Ureter (tissue), 1 donor: ENCODE results near the gene APBA2. TPM values are rescaled to one million over a fixed set of nuclear protein-coding genes. Genes with fewer than 3 reads are reported as not detected.
"Not testable (repeated sequence)": the region's sequence is repeated elsewhere in the genome, so short reads cannot be mapped to it uniquely, and the experiment has no call there.

Source experiments
- DNase-seq: peaks from one replicate; pipeline ENCODE4 v3.0.0-alpha.2; 2020; ENCODE audit warnings: low spot score
- total RNA-seq: library from RNA; stranded (reverse); gene quantifications from one replicate; pipeline ENCODE4 v1.2.4, GENCODE V29; 2023
- donor health status: DM: yes; HTN: yes; CAD: no.

Gene APBA2
- total RNA-seq, 1 donor from 2014 or later, result 9.5 TPM

GRCh38 chr15:29086001-29086400 lies 200.2 kb downstream of the APBA2 start:
- DNase-seq, result no peak

GRCh38 chr15:29086891-29087290 lies 201.1 kb downstream of the APBA2 start:
- no peak for DNase-seq

- DNase-seq, result no peak
Observed at GRCh38 chr15:29087521-29088285, 201.9 kb downstream of the APBA2 start.

- DNase-seq, result no peak
Observed at GRCh38 chr15:29088666-29089065, 202.9 kb downstream of the APBA2 start.

GRCh38 chr15:29089731-29090616 lies 204.2 kb downstream of the APBA2 start:
- no peak for DNase-seq

GRCh38 chr15:29090617-29091466 lies 205.1 kb downstream of the APBA2 start:
- no peak for DNase-seq

- no peak for DNase-seq
Observed at GRCh38 chr15:29091666-29092065, 205.9 kb downstream of the APBA2 start.

GRCh38 chr15:29092376-29093064 lies 206.7 kb downstream of the APBA2 start:
- DNase-seq, result no peak

GRCh38 chr15:29093065-29093435 lies 207.3 kb downstream of the APBA2 start:
- no peak for DNase-seq

GRCh38 chr15:29093696-29094343 lies 208.0 kb downstream of the APBA2 start:
- no peak for DNase-seq

- no peak for DNase-seq
Observed at GRCh38 chr15:29094711-29095110, 208.9 kb downstream of the APBA2 start.

- no peak for DNase-seq
Observed at GRCh38 chr15:29095746-29096145, 210.0 kb downstream of the APBA2 start.

- no peak for DNase-seq
Observed at GRCh38 chr15:29097168-29097567, 211.4 kb downstream of the APBA2 start.

GRCh38 chr15:29097971-29098370 lies 212.2 kb downstream of the APBA2 start:
- DNase-seq, result no peak

- no peak for DNase-seq
Observed at GRCh38 chr15:29098652-29099051, 212.9 kb downstream of the APBA2 start.

GRCh38 chr15:29099131-29099880 lies 213.5 kb downstream of the APBA2 start:
- DNase-seq, result no peak

GRCh38 chr15:29100486-29101000 lies 214.8 kb downstream of the APBA2 start:
- DNase-seq, result no peak

GRCh38 chr15:29101491-29101890 lies 215.7 kb downstream of the APBA2 start:
- DNase-seq, result no peak

- DNase-seq, result not testable (repeated sequence)
Observed at GRCh38 chr15:29102173-29102794, 216.5 kb downstream of the APBA2 start.
